Measurements from ENCODE around the gene NAV2. TPM values are rescaled to one million over a fixed set of nuclear protein-coding genes. Genes with fewer than 3 reads are reported as not detected.

NAV2 gene
- total RNA-seq, 4 donors from 2014 or later: 9.1 to 34.7 (median 22.2) TPM

DNA sequence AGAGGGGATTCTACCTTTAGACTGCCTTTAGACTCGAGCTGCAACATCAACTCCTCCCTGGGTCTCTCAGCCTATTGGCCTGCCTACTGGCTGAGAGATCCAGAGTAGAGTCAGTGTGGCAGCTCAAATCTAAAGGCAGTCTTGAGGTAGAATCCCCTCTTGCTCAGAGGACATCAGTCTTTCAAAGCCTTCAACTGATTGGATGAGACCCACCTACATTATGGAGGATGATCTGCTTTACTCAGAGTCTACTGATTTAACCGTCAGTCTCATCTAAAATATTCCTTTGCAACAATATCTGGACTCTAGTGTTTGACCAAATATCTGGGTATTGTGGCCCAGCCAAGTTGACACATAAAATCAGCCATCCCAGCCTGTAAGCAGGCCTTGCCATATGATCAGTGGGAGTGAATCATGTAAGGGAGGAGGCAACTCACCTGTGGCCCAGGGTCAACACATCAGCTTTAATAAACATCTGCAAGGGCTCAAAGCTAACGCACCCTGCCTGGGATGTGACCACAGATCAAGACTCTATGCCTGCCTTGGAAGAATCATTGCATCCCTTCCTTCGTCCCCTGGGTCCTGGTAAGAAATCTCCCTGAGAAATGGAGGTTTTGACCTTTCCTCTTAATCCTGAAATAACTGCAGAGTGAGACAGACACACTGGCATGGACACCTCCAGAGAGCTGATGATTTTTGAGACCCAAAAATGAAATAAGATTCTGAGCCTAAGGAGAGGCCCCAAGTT is 249.6 kb downstream of the NAV2 start:
- Histone ChIP-seq H3K4me1 (no peaks in the 10 kb centered on the region), H3K27me3 (no peaks in the 10 kb centered on the region), H3K9me3 (no peaks in the 10 kb centered on the region), H3K36me3 (no peaks in the 10 kb centered on the region), H3K27ac (no peak overlapping the region), H3K4me3 (no peak overlapping the region)
- DNase-seq (ENCODE audit: low spot score in 2 of 2): no peak
- TF ChIP-seq, protein P1, sequence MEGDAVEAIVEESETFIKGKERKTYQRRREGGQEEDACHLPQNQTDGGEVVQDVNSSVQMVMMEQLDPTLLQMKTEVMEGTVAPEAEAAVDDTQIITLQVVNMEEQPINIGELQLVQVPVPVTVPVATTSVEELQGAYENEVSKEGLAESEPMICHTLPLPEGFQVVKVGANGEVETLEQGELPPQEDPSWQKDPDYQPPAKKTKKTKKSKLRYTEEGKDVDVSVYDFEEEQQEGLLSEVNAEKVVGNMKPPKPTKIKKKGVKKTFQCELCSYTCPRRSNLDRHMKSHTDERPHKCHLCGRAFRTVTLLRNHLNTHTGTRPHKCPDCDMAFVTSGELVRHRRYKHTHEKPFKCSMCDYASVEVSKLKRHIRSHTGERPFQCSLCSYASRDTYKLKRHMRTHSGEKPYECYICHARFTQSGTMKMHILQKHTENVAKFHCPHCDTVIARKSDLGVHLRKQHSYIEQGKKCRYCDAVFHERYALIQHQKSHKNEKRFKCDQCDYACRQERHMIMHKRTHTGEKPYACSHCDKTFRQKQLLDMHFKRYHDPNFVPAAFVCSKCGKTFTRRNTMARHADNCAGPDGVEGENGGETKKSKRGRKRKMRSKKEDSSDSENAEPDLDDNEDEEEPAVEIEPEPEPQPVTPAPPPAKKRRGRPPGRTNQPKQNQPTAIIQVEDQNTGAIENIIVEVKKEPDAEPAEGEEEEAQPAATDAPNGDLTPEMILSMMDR (IDR thresholded peaks at IDR 0.05): no peak
- TF ChIP-seq EP300 (IDR thresholded peaks at IDR 0.05) (no peak), POLR2A (IDR thresholded peaks at IDR 0.05) (no peak), POLR2AphosphoS5 (IDR thresholded peaks at IDR 0.05) (no peak)
- whole genome bisulfite sequencing: 94% methylated on average over 4 of the region's 4 CpGs

DNA sequence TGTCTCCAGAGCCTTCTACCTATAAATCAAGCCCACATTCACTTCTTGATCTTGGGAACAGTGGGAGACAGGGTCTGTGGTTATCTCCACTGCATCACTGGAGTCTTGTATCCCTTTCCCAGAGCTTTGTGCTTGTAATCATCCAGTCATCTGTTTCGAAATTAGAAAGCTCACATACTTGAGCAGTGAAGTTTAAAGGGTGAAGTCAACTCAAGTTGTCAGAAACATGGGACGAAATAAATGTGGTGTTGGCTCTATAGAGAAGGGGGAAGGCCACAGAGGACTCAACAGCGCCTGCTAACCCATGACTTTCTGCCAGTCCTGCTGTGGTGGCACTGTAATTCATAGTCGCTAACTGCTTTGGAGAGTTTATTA is 250.2 kb downstream of the NAV2 start:
- WGBS: 89% methylated on average over 4 of the region's 4 CpGs
- Histone ChIP-seq H3K27ac (no peak overlapping the region), H3K9me3 (no peaks in the 10 kb centered on the region), H3K27me3 (no peaks in the 10 kb centered on the region), H3K4me3 (no peak overlapping the region), H3K36me3 (no peaks in the 10 kb centered on the region), H3K4me1 (no peaks in the 10 kb centered on the region)
- no peak for TF ChIP-seq EP300 (IDR thresholded peaks at IDR 0.05)
- TF ChIP-seq, protein P1 (IDR thresholded peaks at IDR 0.05): no peak
- TF ChIP-seq POLR2A (IDR thresholded peaks at IDR 0.05): no peak
- DNase-seq (ENCODE audit: low spot score in 2 of 2): no peak

DNA sequence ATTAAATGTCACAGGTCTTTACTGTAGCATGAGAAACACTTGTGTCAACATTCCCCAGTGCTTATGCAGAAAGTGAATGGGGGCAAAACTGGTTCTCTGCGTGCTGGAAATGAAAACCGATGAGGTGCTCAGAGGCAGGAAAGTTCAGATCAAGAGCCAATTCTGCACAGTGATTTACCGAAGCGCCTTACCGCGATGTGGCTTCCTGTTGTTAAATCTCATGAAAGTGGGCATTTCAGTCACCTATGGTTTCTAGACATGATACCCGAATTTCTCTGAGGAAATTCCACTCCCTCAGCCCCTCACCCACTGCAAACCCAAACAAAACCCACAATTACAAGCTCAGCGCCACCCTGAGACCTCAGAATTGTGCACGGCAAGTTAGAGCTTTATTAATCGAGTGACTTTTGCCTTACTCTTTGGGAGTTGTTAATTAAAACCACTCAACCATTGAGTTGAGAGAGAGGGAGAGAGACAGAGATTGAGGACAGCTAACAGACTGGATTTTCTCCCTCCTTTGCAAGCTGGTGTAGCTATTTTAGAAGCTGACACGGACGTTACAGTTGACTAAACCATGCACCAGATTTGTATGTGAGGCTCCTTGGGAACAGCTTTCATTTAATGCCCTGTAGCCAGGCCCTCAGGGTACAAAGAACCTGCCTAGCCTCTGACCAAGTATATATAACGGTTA is 251.2 kb downstream of the NAV2 start:
- Histone ChIP-seq H3K27me3 (no peaks in the 10 kb centered on the region), H3K9me3 (no peaks in the 10 kb centered on the region), H3K4me1 (no peaks in the 10 kb centered on the region), H3K27ac (no peak overlapping the region), H3K4me3 (no peak overlapping the region), H3K36me3 (no peaks in the 10 kb centered on the region)
- no peak for TF ChIP-seq EP300 (IDR thresholded peaks at IDR 0.05)
- TF ChIP-seq, protein P1 (IDR thresholded peaks at IDR 0.05): no peak
- 89% methylated on average over 13 of the region's 13 CpGs for WGBS
- DNase-seq (ENCODE audit: low spot score in 2 of 2): no peak

DNA sequence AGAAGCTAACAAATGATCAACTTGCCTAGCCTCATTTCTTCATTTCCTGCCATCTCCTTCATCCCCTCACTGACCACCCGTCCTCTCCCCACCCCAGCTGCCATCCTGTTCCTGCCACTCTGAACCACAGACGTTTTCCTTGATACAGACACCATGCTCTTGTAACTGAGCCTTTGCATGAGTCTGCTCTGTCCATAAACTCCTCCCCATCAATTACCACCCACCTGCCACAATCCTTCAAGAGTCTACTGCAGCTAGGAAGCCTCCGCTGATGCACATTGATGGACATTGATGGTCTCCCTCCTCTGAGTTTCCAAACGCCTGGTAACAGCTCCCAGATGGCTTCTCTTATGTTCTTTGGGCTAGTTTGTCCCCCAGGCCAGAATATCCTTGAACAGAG is 253.8 kb downstream of the NAV2 start:
- WGBS: 87% methylated on average over 4 of the region's 4 CpGs
- TF ChIP-seq, protein P1 (IDR thresholded peaks at IDR 0.05): no peak
- TF ChIP-seq POLR2A (IDR thresholded peaks at IDR 0.05): no peak
- TF ChIP-seq POLR2AphosphoS5 (IDR thresholded peaks at IDR 0.05): no peak
- TF ChIP-seq EP300 (IDR thresholded peaks at IDR 0.05): no peak
- Histone ChIP-seq H3K9me3 (no peaks in the 10 kb centered on the region), H3K36me3 (no peaks in the 10 kb centered on the region), H3K4me3 (no peak overlapping the region), H3K27ac (no peak overlapping the region), H3K4me1 (no peaks in the 10 kb centered on the region), H3K27me3 (no peaks in the 10 kb centered on the region)
- no peak for DNase-seq (ENCODE audit: low spot score in 2 of 2)

DNA sequence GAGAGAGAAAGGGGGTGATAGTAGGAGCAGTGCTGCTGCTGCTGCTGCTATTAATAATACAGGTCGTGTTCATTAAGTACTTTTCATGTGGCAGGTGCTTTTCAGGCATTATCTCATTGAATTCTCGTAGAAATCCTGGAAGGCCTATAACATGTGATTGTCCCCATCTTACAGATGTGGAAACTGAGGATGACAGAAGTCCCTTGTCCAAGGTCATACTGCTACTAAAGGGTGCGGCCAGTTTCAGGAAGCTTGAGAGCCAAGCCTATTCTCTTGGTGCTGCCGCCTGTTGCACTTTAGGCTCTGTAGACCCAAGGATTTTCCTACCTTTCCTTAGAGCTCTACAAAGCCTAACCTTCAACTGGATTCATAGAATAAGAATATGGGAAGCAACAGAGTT is 254.3 kb downstream of the NAV2 start:
- H3K27me3 ChIP-seq: no peaks in the 10 kb centered on the region
- no peaks in the 10 kb centered on the region for H3K4me1 ChIP-seq
- 91% methylated on average over 4 of the region's 4 CpGs for WGBS
- TF ChIP-seq POLR2AphosphoS5 (IDR thresholded peaks at IDR 0.05): no peak
- no peak for TF ChIP-seq EP300 (IDR thresholded peaks at IDR 0.05)
- TF ChIP-seq, protein P1 (IDR thresholded peaks at IDR 0.05): no peak
- no peak for TF ChIP-seq POLR2A (IDR thresholded peaks at IDR 0.05)
- no peak overlapping the region for H3K27ac ChIP-seq
- no peak for DNase-seq (ENCODE audit: low spot score in 2 of 2)
- H3K9me3 ChIP-seq: no peaks in the 10 kb centered on the region
- no peaks in the 10 kb centered on the region for H3K36me3 ChIP-seq
- no peak overlapping the region for H3K4me3 ChIP-seq
